ENCODE measurements around the gene BORCS6.

Gene BORCS6

GRCh38 chr17:8160741-8161221, 29.2 kb downstream of the BORCS6 start:
- no peak for FAIRE-seq
- TF ChIP-seq, protein P1, sequence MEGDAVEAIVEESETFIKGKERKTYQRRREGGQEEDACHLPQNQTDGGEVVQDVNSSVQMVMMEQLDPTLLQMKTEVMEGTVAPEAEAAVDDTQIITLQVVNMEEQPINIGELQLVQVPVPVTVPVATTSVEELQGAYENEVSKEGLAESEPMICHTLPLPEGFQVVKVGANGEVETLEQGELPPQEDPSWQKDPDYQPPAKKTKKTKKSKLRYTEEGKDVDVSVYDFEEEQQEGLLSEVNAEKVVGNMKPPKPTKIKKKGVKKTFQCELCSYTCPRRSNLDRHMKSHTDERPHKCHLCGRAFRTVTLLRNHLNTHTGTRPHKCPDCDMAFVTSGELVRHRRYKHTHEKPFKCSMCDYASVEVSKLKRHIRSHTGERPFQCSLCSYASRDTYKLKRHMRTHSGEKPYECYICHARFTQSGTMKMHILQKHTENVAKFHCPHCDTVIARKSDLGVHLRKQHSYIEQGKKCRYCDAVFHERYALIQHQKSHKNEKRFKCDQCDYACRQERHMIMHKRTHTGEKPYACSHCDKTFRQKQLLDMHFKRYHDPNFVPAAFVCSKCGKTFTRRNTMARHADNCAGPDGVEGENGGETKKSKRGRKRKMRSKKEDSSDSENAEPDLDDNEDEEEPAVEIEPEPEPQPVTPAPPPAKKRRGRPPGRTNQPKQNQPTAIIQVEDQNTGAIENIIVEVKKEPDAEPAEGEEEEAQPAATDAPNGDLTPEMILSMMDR (IDR thresholded peaks at IDR 0.05; ENCODE audit: insufficient read depth, missing control alignments), result no peak
- DNase-seq (ENCODE audit: insufficient read length, low spot score), result no peak

- FAIRE-seq (no peak), DNase-seq (ENCODE audit: insufficient read length, low spot score) (no peak)
- TF ChIP-seq, protein P1 (IDR thresholded peaks at IDR 0.05; ENCODE audit: insufficient read depth, missing control alignments), result no peak
These were observed 29.8 kb downstream of the BORCS6 start for GRCh38 chr17:8160224-8160577.

- DNase-seq (ENCODE audit: insufficient read length, low spot score), result no peak
- TF ChIP-seq, protein P1 (IDR thresholded peaks at IDR 0.05; ENCODE audit: insufficient read depth, missing control alignments), result no peak
- FAIRE-seq, result no peak
These were observed 30.3 kb downstream of the BORCS6 start for GRCh38 chr17:8159459-8160223.

- no peak for FAIRE-seq
These were observed 31.0 kb downstream of the BORCS6 start for GRCh38 chr17:8159032-8159400.

DNA sequence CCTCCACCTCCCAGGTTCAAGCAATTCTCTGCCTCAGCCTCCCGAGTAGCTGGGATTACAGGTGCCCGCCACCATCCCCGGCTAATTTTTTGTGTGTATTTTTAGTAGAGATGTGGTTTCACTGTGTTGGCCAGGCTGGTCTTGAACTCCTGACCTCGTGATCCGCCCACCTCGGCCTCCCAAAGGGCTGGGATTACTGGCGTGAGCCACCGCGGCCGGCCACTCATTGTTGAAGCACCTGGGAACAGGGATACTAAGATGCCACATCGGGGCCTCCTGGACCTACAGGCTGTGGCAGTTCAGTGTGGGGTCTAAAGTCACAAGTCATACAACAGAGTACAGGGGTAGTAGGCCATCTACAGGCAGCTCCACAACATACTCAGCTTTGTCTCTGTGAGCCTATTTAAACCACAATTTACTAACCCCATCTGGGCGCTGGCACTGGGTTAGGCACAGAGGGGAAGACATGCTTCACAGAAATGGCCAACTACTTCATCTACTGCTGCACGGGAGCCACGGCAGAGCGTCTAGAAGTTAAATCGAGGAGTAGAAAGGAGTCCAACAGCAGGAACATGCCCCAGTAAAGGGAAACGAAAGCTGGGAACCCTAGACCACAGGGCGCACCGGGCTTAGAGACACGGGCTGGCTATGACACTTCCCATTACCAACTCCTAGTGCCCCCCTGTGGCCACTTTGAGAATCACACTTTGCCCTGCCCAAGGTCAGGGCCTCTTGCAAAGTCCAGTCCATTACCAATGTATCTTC, 31.5 kb downstream of the BORCS6 start:
- no peak for FAIRE-seq
- peak; percentile 64 for DNase-seq (ENCODE audit: insufficient read length, low spot score)
- TF ChIP-seq, protein P1 (IDR thresholded peaks at IDR 0.05; ENCODE audit: insufficient read depth, missing control alignments), result peak; percentile 50

More at GRCh38 chr17:8159032-8159400, 31.0 kb downstream of the BORCS6 start:
- TF ChIP-seq, protein P1 (IDR thresholded peaks at IDR 0.05; ENCODE audit: insufficient read depth, missing control alignments), result no peak
- no peak for DNase-seq (ENCODE audit: insufficient read length, low spot score)

- TF ChIP-seq, protein P1 (IDR thresholded peaks at IDR 0.05; ENCODE audit: insufficient read depth, missing control alignments), result no peak
- peak; percentile 95 for DNase-seq (ENCODE audit: insufficient read length, low spot score)
- FAIRE-seq, result no peak
These were observed 33.6 kb downstream of the BORCS6 start for GRCh38 chr17:8156246-8156992.

Measured in D721Med (cell line).